ENCODE data around the gene FANCE.

- no peak for TF ChIP-seq CTCF (IDR thresholded peaks at IDR 0.05; ENCODE audit: poor library complexity, severe bottlenecking)
- TF ChIP-seq POLR2AphosphoS5 (IDR thresholded peaks at IDR 0.05), result no peak
These were observed 59.9 kb downstream of the FANCE start for GRCh38 chr6:35512006-35512405.
